ENCODE results near the gene HNRNPK.

The HNRNPK gene

GRCh38 chr9:84001621-84002020 is 21.6 kb upstream of the HNRNPK start:
- in situ Hi-C loops (cut with HindIII; ENCODE audit: low sequenced_read_pairs), result no loop called here
- no peak overlapping the region for H3K4me3 ChIP-seq (ENCODE audit: low read depth, low read length)

GRCh38 chr9:84000186-84000585 is 20.2 kb upstream of the HNRNPK start:
- DNase-seq (ENCODE audit: low read depth), result no peak
- in situ Hi-C loops (cut with HindIII; ENCODE audit: low sequenced_read_pairs), result no loop called here
- H3K4me3 ChIP-seq (ENCODE audit: low read depth, low read length), result no peak overlapping the region
- TF ChIP-seq CTCF (IDR thresholded peaks at IDR 0.05; ENCODE audit: low read depth, low read length, missing control alignments), result no peak

More at GRCh38 chr9:84001621-84002020, 21.6 kb upstream of the HNRNPK start:
- DNase-seq (ENCODE audit: low read depth), result no peak
- no peak for TF ChIP-seq CTCF (IDR thresholded peaks at IDR 0.05; ENCODE audit: low read depth, low read length, missing control alignments)

GRCh38 chr9:83999141-83999918 is 19.3 kb upstream of the HNRNPK start:
- in situ Hi-C loops (cut with HindIII; ENCODE audit: low sequenced_read_pairs), result no loop called here
- no peak overlapping the region for H3K4me3 ChIP-seq (ENCODE audit: low read depth, low read length)
- TF ChIP-seq CTCF (IDR thresholded peaks at IDR 0.05; ENCODE audit: low read depth, low read length, missing control alignments), result no peak
- no peak for DNase-seq (ENCODE audit: low read depth)

- DNase-seq (ENCODE audit: low read depth), result no peak
- in situ Hi-C loops (cut with HindIII; ENCODE audit: low sequenced_read_pairs), result no loop called here
- no peak overlapping the region for H3K4me3 ChIP-seq (ENCODE audit: low read depth, low read length)
- TF ChIP-seq CTCF (IDR thresholded peaks at IDR 0.05; ENCODE audit: low read depth, low read length, missing control alignments), result no peak
Measured at GRCh38 chr9:83996126-83996525, 16.1 kb upstream of the HNRNPK start.

GRCh38 chr9:83992901-83993300 is 12.9 kb upstream of the HNRNPK start:
- TF ChIP-seq CTCF (IDR thresholded peaks at IDR 0.05; ENCODE audit: low read depth, low read length, missing control alignments), result no peak
- DNase-seq (ENCODE audit: low read depth), result no peak
- no peak overlapping the region for H3K4me3 ChIP-seq (ENCODE audit: low read depth, low read length)
- in situ Hi-C loops (cut with HindIII; ENCODE audit: low sequenced_read_pairs), result no loop called here

GRCh38 chr9:83992407-83992806 is 12.4 kb upstream of the HNRNPK start:
- in situ Hi-C loops (cut with HindIII; ENCODE audit: low sequenced_read_pairs), result no loop called here
- H3K4me3 ChIP-seq (ENCODE audit: low read depth, low read length), result no peak overlapping the region
- no peak for TF ChIP-seq CTCF (IDR thresholded peaks at IDR 0.05; ENCODE audit: low read depth, low read length, missing control alignments)
- no peak for DNase-seq (ENCODE audit: low read depth)

Measured in astrocyte of the cerebellum (primary cell).